Colonic mucosa (tissue), 4 donors: ENCODE measurements around the gene MOB3B. TPM values are rescaled to one million over a fixed set of nuclear protein-coding genes. Genes with fewer than 3 reads are reported as not detected.

Source experiments
- DNase-seq: peaks from one replicate; pipeline ENCODE4 v3.0.0-alpha.2; 2020
- H3K27ac ChIP-seq: fragments of 200-600 bp; one replicate; pipeline ENCODE4 v1.8.0; 2021
- H3K27me3 ChIP-seq: fragments of 200-600 bp; one replicate; pipeline ENCODE4 v1.8.0; 2021
- H3K36me3 ChIP-seq: fragments of 200-600 bp; one replicate; pipeline ENCODE4 v1.8.0; 2021
- H3K4me1 ChIP-seq: fragments of 200-600 bp; one replicate; pipeline ENCODE4 v1.8.0; 2021; ENCODE audit warnings: mild to moderate bottlenecking
- H3K4me3 ChIP-seq: fragments of 200-600 bp; one replicate; pipeline ENCODE4 v1.8.0; 2021
- H3K9ac ChIP-seq, 2 donors: one replicate each; pipeline ENCODE4 v1.7.0; 2013; ENCODE audit warnings: control low read depth in 2 of 2, low read depth in 2 of 2, low read length in 2 of 2
- H3K9me3 ChIP-seq: fragments of 200-600 bp; one replicate; pipeline ENCODE4 v1.8.0; 2021
- intact Hi-C: fragments of 100-400 bp; cut with DNase I; formaldehyde crosslinking; loops from one replicate; pipeline ENCODE4 v1.14.1; 2022
- total RNA-seq, 2 donors: library from RNA; stranded (reverse); fragmentation: NEBNext Ultra II Directional in 1 of 2; extraction: Animal tissue kit (Norgen Biotek cat#: 25700) in 1 of 2; gene quantifications; one replicate each; pipeline ENCODE4 v1.2.1, GENCODE V29; 2021
- TF ChIP-seq, protein P1 (sequence below): fragments of 200-600 bp; IDR thresholded peaks from one replicate; pipeline ENCODE4 v1.8.0; 2022; ENCODE audit warnings: antibody characterized with exemption, mild to moderate bottlenecking
- donor health status: healthy.
- donor health status: DM: no; HTN: no; CAD: no.
- donor health status: DM: no; HTN: no; CAD: no.

The MOB3B gene
- total RNA-seq, 2 donors from 2014 or later = 35.8 to 39.6 TPM

DNA sequence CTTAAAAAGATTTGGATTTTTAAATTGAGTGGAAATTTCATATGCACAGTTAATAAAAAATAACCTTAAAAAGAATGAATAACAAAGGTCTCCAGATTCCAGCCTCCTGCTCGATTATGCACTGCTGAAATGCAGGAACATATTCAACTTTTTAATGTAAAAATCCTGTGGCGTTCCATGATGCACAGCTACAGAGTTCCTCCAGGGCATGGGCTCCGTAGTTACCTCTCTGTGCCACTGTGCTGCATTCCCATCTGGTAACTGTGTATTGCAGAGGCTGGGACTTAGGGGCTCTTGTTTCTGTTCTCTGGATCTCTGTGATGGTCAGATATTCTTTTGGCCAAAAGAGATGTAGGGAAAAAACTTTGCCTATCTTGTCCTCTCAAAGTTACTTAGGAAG is 201.1 kb downstream of the MOB3B start:
- Histone ChIP-seq H3K27ac (no peak overlapping the region), H3K9ac (no peak overlapping the region), H3K27me3 (no peaks in the 10 kb centered on the region), H3K36me3 (no peaks in the 10 kb centered on the region), H3K4me3 (no peak overlapping the region), H3K9me3 (no peaks in the 10 kb centered on the region), H3K4me1 (no peaks in the 10 kb centered on the region)
- intact Hi-C loops = no loop called here
- TF ChIP-seq, protein P1, sequence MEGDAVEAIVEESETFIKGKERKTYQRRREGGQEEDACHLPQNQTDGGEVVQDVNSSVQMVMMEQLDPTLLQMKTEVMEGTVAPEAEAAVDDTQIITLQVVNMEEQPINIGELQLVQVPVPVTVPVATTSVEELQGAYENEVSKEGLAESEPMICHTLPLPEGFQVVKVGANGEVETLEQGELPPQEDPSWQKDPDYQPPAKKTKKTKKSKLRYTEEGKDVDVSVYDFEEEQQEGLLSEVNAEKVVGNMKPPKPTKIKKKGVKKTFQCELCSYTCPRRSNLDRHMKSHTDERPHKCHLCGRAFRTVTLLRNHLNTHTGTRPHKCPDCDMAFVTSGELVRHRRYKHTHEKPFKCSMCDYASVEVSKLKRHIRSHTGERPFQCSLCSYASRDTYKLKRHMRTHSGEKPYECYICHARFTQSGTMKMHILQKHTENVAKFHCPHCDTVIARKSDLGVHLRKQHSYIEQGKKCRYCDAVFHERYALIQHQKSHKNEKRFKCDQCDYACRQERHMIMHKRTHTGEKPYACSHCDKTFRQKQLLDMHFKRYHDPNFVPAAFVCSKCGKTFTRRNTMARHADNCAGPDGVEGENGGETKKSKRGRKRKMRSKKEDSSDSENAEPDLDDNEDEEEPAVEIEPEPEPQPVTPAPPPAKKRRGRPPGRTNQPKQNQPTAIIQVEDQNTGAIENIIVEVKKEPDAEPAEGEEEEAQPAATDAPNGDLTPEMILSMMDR = no peak
- DNase-seq = no peak

DNA sequence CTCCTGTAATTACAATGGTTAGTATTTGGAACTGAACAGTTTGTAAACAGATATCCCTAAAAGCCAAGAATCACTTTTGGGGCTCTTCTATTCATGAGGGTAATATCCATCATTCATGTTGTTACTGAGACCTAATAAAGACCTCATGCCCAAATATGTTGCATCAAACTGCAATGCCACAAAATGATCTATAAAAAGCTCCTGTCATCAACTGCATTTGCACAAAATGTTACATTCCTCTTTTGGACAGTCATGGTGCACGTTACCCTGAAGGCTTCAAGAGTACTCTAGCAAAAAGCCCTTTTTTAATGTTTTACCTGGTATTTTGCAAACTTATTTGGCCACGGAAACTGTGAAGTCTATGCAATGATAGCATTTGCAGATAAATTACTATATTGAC is 218.4 kb downstream of the MOB3B start:
- intact Hi-C loops = no loop called here
- Histone ChIP-seq H3K4me1 (no peaks in the 10 kb centered on the region), H3K27me3 (no peaks in the 10 kb centered on the region), H3K4me3 (no peak overlapping the region), H3K27ac (no peak overlapping the region), H3K9ac (no peak overlapping the region), H3K36me3 (no peaks in the 10 kb centered on the region), H3K9me3 (no peaks in the 10 kb centered on the region)
- TF ChIP-seq, protein P1 = no peak
- no peak for DNase-seq

DNA sequence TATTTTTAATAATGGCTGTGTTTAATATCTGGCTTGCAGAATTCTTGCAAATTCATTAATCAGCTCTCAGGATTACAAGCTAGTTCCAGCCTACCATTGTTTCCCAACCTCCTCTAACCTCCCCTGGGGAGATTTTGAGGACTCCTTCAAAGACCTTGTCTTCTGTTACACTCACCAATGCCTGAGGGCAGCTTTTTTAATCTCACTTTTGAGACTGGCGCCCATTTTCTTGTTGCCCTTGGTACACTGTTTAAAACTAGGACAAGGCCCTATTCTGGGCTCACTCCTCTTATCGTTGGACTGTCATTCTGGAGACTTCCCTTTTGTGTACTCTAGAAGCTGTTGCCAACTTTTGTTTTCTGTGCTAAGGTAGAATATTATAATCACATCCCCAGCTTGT is 219.0 kb downstream of the MOB3B start:
- intact Hi-C loops = no loop called here
- Histone ChIP-seq H3K27me3 (no peaks in the 10 kb centered on the region), H3K9me3 (no peaks in the 10 kb centered on the region), H3K9ac (no peak overlapping the region), H3K36me3 (no peaks in the 10 kb centered on the region), H3K4me1 (no peaks in the 10 kb centered on the region), H3K4me3 (no peak overlapping the region), H3K27ac (no peak overlapping the region)
- no peak for DNase-seq
- TF ChIP-seq, protein P1 = no peak

DNA sequence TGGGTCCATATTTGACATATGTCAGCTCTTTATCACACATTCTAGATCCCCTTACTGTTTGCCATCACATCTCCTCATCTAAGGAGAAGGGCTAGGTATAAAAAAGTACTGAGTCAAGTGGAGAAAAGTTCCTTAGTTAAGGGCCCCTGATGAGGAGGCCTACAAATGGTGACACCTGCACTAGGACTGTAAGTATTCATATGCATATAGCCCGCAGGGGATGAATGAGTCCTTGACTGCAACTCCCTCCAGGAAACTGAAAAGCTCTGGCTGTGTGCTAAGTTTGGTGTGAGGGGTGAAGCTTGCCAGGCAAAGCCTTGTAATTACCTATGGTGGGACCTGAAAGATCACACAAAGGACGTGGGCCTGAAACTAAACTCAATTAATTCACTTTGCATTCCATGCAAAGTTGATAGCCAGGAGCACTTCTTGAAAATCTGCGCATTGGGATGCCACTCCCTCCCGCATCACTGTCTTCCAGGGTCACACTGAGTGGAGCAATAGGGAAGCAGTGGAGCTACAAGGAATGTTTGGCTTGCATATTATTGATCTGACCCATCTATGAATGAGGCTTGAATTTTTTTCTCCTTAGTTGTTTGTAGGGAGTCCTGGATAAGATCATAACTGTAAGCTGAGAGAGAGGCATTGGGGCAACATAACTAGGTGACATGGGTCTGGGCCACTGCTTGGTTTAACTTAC is 220.8 kb downstream of the MOB3B start:
- Histone ChIP-seq H3K4me3 (no peak overlapping the region), H3K9ac (no peak overlapping the region), H3K4me1 (no peaks in the 10 kb centered on the region), H3K27me3 (no peaks in the 10 kb centered on the region), H3K36me3 (no peaks in the 10 kb centered on the region), H3K27ac (no peak overlapping the region), H3K9me3 (no peaks in the 10 kb centered on the region)
- intact Hi-C loops = no loop called here
- TF ChIP-seq, protein P1 = no peak
- no peak for DNase-seq

DNA sequence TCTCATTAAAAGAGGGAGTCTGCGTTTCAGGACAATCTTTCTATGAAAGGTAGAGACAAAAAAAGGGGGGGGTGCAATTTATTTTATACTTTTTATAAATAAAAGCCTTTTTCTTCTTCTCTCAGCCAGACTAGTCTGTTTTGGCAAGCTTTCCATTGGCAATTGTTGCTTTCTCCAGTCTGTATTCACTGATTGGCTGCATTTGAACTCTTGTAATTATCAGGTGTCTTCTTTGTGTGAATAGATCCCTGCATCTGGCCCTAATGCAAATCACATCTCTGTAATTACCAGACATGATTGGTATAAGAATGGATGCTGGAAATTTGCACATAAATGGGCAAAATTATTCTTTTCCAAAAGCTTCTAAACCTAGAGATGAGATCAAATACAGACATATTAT is 225.1 kb downstream of the MOB3B start:
- no peaks in the 10 kb centered on the region for H3K36me3 ChIP-seq
- no peak for DNase-seq
- H3K9ac ChIP-seq = no peak overlapping the region
- TF ChIP-seq, protein P1 = no peak
- no peak overlapping the region for H3K4me3 ChIP-seq
- H3K4me1 ChIP-seq = no peaks in the 10 kb centered on the region
- intact Hi-C loops = no loop called here
- H3K27ac ChIP-seq = no peak overlapping the region
- H3K9me3 ChIP-seq = no peaks in the 10 kb centered on the region
- no peaks in the 10 kb centered on the region for H3K27me3 ChIP-seq
